Measurements from ENCODE around the gene HDAC11. TPM values are rescaled to one million over a fixed set of nuclear protein-coding genes. Genes with fewer than 3 reads are reported as not detected.

HDAC11 gene
- total and polyA plus RNA-seq, 10 of the 15 experiments (the other 5 are each of a cell fraction or from before 2014, with no cell fraction given) = 0.04 to 0.76 (median 0.22) TPM; not detected in 1

DNA sequence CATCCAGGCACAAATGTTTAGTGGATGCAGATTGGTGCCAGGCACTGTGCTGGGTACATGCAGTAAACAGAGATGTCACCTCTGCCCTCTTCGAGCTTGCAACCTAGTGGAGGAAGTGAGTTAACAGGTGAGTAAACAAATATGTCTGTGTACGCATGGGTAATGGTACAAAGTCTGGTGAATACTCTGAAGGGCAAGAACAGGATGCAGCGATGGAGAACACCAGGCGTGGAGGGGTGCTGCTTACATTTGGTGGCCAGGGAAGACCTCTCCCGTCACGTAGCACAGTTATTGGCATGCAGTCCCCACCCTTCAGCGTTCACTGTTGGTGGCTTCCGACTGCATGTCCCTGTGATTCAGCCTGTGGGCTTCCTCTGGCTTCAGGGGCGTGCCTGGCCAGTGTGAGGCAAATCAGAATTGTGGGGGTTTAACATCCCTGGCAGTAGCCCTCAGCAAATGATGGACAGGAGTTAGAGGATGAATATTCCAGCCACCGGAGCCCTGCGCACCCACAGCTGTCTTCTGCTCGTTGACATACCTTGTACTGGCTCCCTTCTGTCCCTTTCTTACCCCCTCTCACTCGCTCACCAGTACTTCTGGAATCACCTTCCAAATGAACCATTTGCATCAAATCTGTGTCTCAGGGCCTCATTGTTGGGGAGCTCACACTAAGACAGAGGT, 9.1 kb upstream of the HDAC11 start:
- H2AFZ ChIP-seq (ENCODE audit: control insufficient read depth, low read depth, low read length) = no peak overlapping the region
- no peaks in the 10 kb centered on the region for H3K4me1 ChIP-seq (ENCODE audit: control insufficient read depth, insufficient read depth, low read length)
- H3K27ac ChIP-seq (ENCODE audit: control insufficient read depth, insufficient read depth) = no peak overlapping the region
- H3K9ac ChIP-seq (ENCODE audit: control insufficient read depth, insufficient read depth, low read length) = no peak overlapping the region
- POLR2A ChIA-PET = interaction anchor here (0.6 to 1.0 kb wide), 3 partner anchors 8 to 467 kb away, joined by 4 to 6 read pairs (median 5); no protein-coding TSS in a partner anchor
- no peaks in the 10 kb centered on the region for H3K9me3 ChIP-seq (replicated peaks; ENCODE audit: control insufficient read depth, insufficient read depth, low read length)
- H3K79me2 ChIP-seq (ENCODE audit: control insufficient read depth, insufficient read depth, low read length) = no peaks in the 10 kb centered on the region
- SMC1A ChIA-PET (ENCODE audit: uncharacterized antibody, unreplicated experiment) = no interaction called here
- no peaks in the 10 kb centered on the region for H3K36me3 ChIP-seq (ENCODE audit: control insufficient read depth in 2 of 2, insufficient read depth in 2 of 2, low read length in 1 of 2)
- RAD21 ChIA-PET (ENCODE audit: unreplicated experiment) = no interaction called here
- DNase-seq (ENCODE audit: low read depth, low spot score) (no peak), FAIRE-seq (no peak), ATAC-seq (no peak; the same call in 2 of the 3 replicates)
- WGBS (ENCODE audit: insufficient coverage, insufficient replicate concordance, low lambda C conversion rate, missing lambda C conversion rate) = 21% methylated on average over 13 of the region's 13 CpGs
- no peaks in the 10 kb centered on the region; the same call in 1 of the 2 replicates for H4K20me1 ChIP-seq (ENCODE audit: control insufficient read depth, insufficient read depth)
- H3K27me3 ChIP-seq (replicated peaks in 1 of 2; ENCODE audit: control insufficient read depth in 2 of 2, insufficient read depth in 2 of 2, low read length in 1 of 2) = peaks cover 0 to 3% of the 10 kb centered on the region in 2 experiments; a peak in 2 of 4 replicates
- in situ Hi-C loops (cut with MboI) (no loop called here), intact Hi-C loops (cut with micrococcal nuclease; ENCODE audit: unreplicated experiment) (no loop called here)
- no peak overlapping the region for H3K4me3 ChIP-seq
- H3K4me2 ChIP-seq (ENCODE audit: control insufficient read depth, insufficient read depth) = no peak overlapping the region
- CTCF ChIA-PET = interaction anchor here (0.9 to 4.5 kb wide), 5 partner anchors 8 to 733 kb away, joined by 3 to 18 read pairs (median 6); no protein-coding TSS in a partner anchor
- BruUV-seq (replicated peaks) = no TSS peak
- no peak for TF ChIP-seq TBL1XR1 (IDR thresholded peaks at IDR 0.05; ENCODE audit: low read depth, low read length)
- no peak for TF ChIP-seq JUNB (IDR thresholded peaks at IDR 0.05)
- TF ChIP-seq SMAD5 (IDR thresholded peaks at IDR 0.05; ENCODE audit: low read depth) = no peak
- no peak for TF ChIP-seq RAD51 (IDR thresholded peaks at IDR 0.05)
- no peak for TF ChIP-seq MXI1 (IDR thresholded peaks at IDR 0.05; ENCODE audit: low read depth, low read length)
- TF ChIP-seq, protein P1, sequence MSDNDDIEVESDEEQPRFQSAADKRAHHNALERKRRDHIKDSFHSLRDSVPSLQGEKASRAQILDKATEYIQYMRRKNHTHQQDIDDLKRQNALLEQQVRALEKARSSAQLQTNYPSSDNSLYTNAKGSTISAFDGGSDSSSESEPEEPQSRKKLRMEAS (IDR thresholded peaks at IDR 0.05; ENCODE audit: low read depth, low read length) = no peak
- TF ChIP-seq HDAC2 (IDR thresholded peaks at IDR 0.05) = no peak
- no peak for TF ChIP-seq POLR2A (IDR thresholded peaks at IDR 0.05; ENCODE audit: low read depth, low read length)
- TF ChIP-seq HDAC6 (IDR thresholded peaks at IDR 0.05; ENCODE audit: unreplicated experiment) = no peak
- TF ChIP-seq, protein P2, sequence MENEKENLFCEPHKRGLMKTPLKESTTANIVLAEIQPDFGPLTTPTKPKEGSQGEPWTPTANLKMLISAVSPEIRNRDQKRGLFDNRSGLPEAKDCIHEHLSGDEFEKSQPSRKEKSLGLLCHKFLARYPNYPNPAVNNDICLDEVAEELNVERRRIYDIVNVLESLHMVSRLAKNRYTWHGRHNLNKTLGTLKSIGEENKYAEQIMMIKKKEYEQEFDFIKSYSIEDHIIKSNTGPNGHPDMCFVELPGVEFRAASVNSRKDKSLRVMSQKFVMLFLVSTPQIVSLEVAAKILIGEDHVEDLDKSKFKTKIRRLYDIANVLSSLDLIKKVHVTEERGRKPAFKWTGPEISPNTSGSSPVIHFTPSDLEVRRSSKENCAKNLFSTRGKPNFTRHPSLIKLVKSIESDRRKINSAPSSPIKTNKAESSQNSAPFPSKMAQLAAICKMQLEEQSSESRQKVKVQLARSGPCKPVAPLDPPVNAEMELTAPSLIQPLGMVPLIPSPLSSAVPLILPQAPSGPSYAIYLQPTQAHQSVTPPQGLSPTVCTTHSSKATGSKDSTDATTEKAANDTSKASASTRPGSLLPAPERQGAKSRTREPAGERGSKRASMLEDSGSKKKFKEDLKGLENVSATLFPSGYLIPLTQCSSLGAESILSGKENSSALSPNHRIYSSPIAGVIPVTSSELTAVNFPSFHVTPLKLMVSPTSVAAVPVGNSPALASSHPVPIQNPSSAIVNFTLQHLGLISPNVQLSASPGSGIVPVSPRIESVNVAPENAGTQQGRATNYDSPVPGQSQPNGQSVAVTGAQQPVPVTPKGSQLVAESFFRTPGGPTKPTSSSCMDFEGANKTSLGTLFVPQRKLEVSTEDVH (IDR thresholded peaks at IDR 0.05; ENCODE audit: low read depth, partially characterized antibody) = no peak
- TF ChIP-seq, protein P3, sequence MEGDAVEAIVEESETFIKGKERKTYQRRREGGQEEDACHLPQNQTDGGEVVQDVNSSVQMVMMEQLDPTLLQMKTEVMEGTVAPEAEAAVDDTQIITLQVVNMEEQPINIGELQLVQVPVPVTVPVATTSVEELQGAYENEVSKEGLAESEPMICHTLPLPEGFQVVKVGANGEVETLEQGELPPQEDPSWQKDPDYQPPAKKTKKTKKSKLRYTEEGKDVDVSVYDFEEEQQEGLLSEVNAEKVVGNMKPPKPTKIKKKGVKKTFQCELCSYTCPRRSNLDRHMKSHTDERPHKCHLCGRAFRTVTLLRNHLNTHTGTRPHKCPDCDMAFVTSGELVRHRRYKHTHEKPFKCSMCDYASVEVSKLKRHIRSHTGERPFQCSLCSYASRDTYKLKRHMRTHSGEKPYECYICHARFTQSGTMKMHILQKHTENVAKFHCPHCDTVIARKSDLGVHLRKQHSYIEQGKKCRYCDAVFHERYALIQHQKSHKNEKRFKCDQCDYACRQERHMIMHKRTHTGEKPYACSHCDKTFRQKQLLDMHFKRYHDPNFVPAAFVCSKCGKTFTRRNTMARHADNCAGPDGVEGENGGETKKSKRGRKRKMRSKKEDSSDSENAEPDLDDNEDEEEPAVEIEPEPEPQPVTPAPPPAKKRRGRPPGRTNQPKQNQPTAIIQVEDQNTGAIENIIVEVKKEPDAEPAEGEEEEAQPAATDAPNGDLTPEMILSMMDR (IDR thresholded peaks at IDR 0.05 in 2 of 3, conservative IDR thresholded peaks at IDR 0.05 in 1 of 3; ENCODE audit: control insufficient read depth in 2 of 3, extremely low read depth in 1 of 3, insufficient read depth in 1 of 3, low read depth in 3 of 3, low read length in 3 of 3) = no peak
- TF ChIP-seq, protein P4, sequence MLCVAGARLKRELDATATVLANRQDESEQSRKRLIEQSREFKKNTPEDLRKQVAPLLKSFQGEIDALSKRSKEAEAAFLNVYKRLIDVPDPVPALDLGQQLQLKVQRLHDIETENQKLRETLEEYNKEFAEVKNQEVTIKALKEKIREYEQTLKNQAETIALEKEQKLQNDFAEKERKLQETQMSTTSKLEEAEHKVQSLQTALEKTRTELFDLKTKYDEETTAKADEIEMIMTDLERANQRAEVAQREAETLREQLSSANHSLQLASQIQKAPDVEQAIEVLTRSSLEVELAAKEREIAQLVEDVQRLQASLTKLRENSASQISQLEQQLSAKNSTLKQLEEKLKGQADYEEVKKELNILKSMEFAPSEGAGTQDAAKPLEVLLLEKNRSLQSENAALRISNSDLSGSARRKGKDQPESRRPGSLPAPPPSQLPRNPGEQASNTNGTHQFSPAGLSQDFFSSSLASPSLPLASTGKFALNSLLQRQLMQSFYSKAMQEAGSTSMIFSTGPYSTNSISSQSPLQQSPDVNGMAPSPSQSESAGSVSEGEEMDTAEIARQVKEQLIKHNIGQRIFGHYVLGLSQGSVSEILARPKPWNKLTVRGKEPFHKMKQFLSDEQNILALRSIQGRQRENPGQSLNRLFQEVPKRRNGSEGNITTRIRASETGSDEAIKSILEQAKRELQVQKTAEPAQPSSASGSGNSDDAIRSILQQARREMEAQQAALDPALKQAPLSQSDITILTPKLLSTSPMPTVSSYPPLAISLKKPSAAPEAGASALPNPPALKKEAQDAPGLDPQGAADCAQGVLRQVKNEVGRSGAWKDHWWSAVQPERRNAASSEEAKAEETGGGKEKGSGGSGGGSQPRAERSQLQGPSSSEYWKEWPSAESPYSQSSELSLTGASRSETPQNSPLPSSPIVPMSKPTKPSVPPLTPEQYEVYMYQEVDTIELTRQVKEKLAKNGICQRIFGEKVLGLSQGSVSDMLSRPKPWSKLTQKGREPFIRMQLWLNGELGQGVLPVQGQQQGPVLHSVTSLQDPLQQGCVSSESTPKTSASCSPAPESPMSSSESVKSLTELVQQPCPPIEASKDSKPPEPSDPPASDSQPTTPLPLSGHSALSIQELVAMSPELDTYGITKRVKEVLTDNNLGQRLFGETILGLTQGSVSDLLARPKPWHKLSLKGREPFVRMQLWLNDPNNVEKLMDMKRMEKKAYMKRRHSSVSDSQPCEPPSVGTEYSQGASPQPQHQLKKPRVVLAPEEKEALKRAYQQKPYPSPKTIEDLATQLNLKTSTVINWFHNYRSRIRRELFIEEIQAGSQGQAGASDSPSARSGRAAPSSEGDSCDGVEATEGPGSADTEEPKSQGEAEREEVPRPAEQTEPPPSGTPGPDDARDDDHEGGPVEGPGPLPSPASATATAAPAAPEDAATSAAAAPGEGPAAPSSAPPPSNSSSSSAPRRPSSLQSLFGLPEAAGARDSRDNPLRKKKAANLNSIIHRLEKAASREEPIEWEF (IDR thresholded peaks at IDR 0.05; ENCODE audit: insufficient replicate concordance, low read depth, low read length) = no peak
- no peak for TF ChIP-seq KLF5 (IDR thresholded peaks at IDR 0.05; ENCODE audit: partially characterized antibody)
- TF ChIP-seq NFYB (IDR thresholded peaks at IDR 0.05; ENCODE audit: insufficient read depth, low read depth, low read length) = no peak
